HCT116 (cell line): ENCODE data around the gene ZNF783. TPM values are rescaled to one million over a fixed set of nuclear protein-coding genes. Genes with fewer than 3 reads are reported as not detected.
"Not testable (repeated sequence)": the region's sequence is repeated elsewhere in the genome, so short reads cannot be mapped to it uniquely, and the experiment has no call there.

ENCODE experiments used
- ATAC-seq: fragments of 200-7000 bp; cut with Tn5 transposase; 2 replicates; pipeline ENCODE4 v1.9.1; 2020; ENCODE audit warnings: mild to moderate bottlenecking, moderate library complexity
- BruUV-seq: library from RNA; stranded (reverse); fragments of 400-500 nt; replicated peaks from 2 replicates; lab custom pipeline; 2021; lab: Mats Ljungman, UMichigan
- CTCF ChIA-PET: fragments of 300-600 bp; sonication (Branson Sonifier 250); formaldehyde crosslinking; loops from one replicate; lab custom pipeline; 2021; ENCODE audit warnings: antibody characterized with exemption; lab: Charles Lee
- POLR2A ChIA-PET: fragments of 300-600, 350-600 bp; sonication (Branson Sonifier 250); formaldehyde crosslinking; loops from one replicate; lab custom pipeline; 2021; ENCODE audit warnings: antibody characterized with exemption; lab: Charles Lee
- RAD21 ChIA-PET, 2 experiments: fragments of 300-600 bp; sonication (Branson Sonifier 250); formaldehyde crosslinking; loops; one replicate each; lab custom pipeline; 2023; ENCODE audit warnings: low total read pairs in 2 of 2; ENCODE audit not compliant: uncharacterized antibody in 2 of 2, unreplicated experiment in 2 of 2, low non-redundant PET in 1 of 2; lab: Charles Lee
- DNase-seq: peaks from one replicate; pipeline ENCODE4 v3.0.0-alpha.2; 2010; ENCODE audit warnings: low read depth, low spot score
- H2AFZ ChIP-seq: fragments of 200-600 bp; shearing (Covaris generic), sonication (generic); 2 replicates; pipeline ENCODE4 v1.6.1; 2017; ENCODE audit warnings: low read depth, mixed run types, mixed read lengths, antibody characterized with exemption, low read length; ENCODE audit not compliant: poor library complexity, severe bottlenecking
- H3K27ac ChIP-seq: 2 replicates; pipeline ENCODE4 v1.5.1; 2012; ENCODE audit warnings: low read depth, low read length
- H3K27me3 ChIP-seq: fragments of 200-600 bp; sonication (generic); 2 replicates; pipeline ENCODE4 v1.6.1; 2016; ENCODE audit warnings: mixed run types, low read length, mixed read lengths; ENCODE audit not compliant: insufficient read depth
- H3K36me3 ChIP-seq, 2 experiments: fragments of 200-500 bp in 1 of 2; fragments of 200-600 bp in 1 of 2; sonication (Bioruptor generic) in 1 of 2; sonication (generic) in 1 of 2; 2 replicates each; pipeline versions ENCODE4 v1.5.1 to v1.6.1; 2014 to 2016; ENCODE audit warnings: low read length in 2 of 2, inconsistent platforms in 1 of 2, mixed read lengths in 1 of 2, mixed run types in 1 of 2; ENCODE audit not compliant: insufficient read depth in 2 of 2, control insufficient read depth in 1 of 2
- H3K4me1 ChIP-seq, 2 experiments: fragments of 200-600 bp in 1 of 2; sonication (generic) in 1 of 2; 2 replicates each; pipeline versions ENCODE4 v1.5.1 to v1.6.1; 2012 to 2017; ENCODE audit warnings: low read length in 2 of 2, inconsistent platforms in 1 of 2, mild to moderate bottlenecking in 1 of 2, mixed read lengths in 1 of 2, mixed run types in 1 of 2, moderate library complexity in 1 of 2; ENCODE audit not compliant: insufficient read depth in 2 of 2, control insufficient read depth in 1 of 2
- H3K4me2 ChIP-seq: fragments of 200-600 bp; sonication (generic); 2 replicates; pipeline ENCODE4 v1.6.1; 2017; ENCODE audit warnings: mixed run types, low read length, mixed read lengths
- H3K4me3 ChIP-seq, 2 experiments: fragments of 200-600 bp in 1 of 2; sonication (generic) in 1 of 2; replicated peaks in 1 of 2; 2 replicates each; pipeline ENCODE4 v1.5.1; 2011 to 2016; ENCODE audit warnings: low read length in 2 of 2, control low read depth in 1 of 2, low read depth in 1 of 2, mild to moderate bottlenecking in 1 of 2, mixed read lengths in 1 of 2, mixed run types in 1 of 2
- H3K79me2 ChIP-seq: fragments of 200-600 bp; sonication (generic); 2 replicates; pipeline ENCODE4 v1.6.1; 2017; ENCODE audit warnings: mild to moderate bottlenecking, mixed run types, low read length, moderate library complexity, mixed read lengths; ENCODE audit not compliant: insufficient read depth
- H3K9ac ChIP-seq: fragments of 200-600 bp; sonication (generic); 2 replicates; pipeline ENCODE4 v1.6.1; 2016; ENCODE audit warnings: low read length, mixed read lengths
- H3K9me2 ChIP-seq: fragments of 200-600 bp; sonication (generic), shearing (Covaris generic); 2 replicates; pipeline ENCODE4 v1.6.1; 2017; ENCODE audit warnings: mixed run types, mild to moderate bottlenecking, moderate library complexity; ENCODE audit not compliant: insufficient read depth
- H3K9me3 ChIP-seq, 2 experiments: fragments of 200-500 bp in 1 of 2; fragments of 200-600 bp in 1 of 2; sonication (Bioruptor generic) in 1 of 2; sonication (generic) in 1 of 2; 2 replicates each; pipeline ENCODE4 v1.6.1; 2014 to 2017; ENCODE audit warnings: low read length in 2 of 2, mixed read lengths in 2 of 2, inconsistent platforms in 1 of 2, low read depth in 1 of 2, mild to moderate bottlenecking in 1 of 2, mixed run types in 1 of 2, moderate library complexity in 1 of 2; ENCODE audit not compliant: control insufficient read depth in 1 of 2, insufficient read depth in 1 of 2
- H4K20me1 ChIP-seq: fragments of 200-600 bp; sonication (generic), shearing (Covaris generic); 2 replicates; pipeline ENCODE4 v1.6.1; 2017; ENCODE audit warnings: mixed run types, mild to moderate bottlenecking, moderate library complexity; ENCODE audit not compliant: insufficient read depth
- CBX3 ChIP-seq: IDR thresholded peaks from 2 replicates; pipeline ENCODE4 v1.6.1; 2012; ENCODE audit warnings: low read depth
- CEBPB ChIP-seq: IDR thresholded peaks from 2 replicates; pipeline ENCODE4 v1.6.1; 2012; ENCODE audit warnings: low read depth
- ELF1 ChIP-seq: IDR thresholded peaks from 2 replicates; pipeline ENCODE4 v1.6.1; 2012; ENCODE audit warnings: low read depth, borderline replicate concordance
- EZH2 ChIP-seq: fragments of 200-600 bp; sonication (generic); IDR thresholded peaks from 2 replicates; pipeline ENCODE4 v1.6.1; 2017; ENCODE audit warnings: antibody characterized with exemption, mixed run types
- EZH2phosphoT487 ChIP-seq: fragments of 200-600 bp; IDR thresholded peaks from 2 replicates; pipeline ENCODE4 v1.6.1; 2018; ENCODE audit warnings: antibody characterized with exemption, borderline replicate concordance
- FOSL1 ChIP-seq: IDR thresholded peaks from 2 replicates; pipeline ENCODE4 v1.6.1; 2012; ENCODE audit warnings: low read depth
- POLR2A ChIP-seq: IDR thresholded peaks from 2 replicates; pipeline ENCODE4 v1.7.0; 2011; ENCODE audit warnings: borderline replicate concordance; ENCODE audit not compliant: insufficient read depth, insufficient read length; ENCODE audit errors: extremely low read depth
- POLR2AphosphoS5 ChIP-seq: IDR thresholded peaks from 2 replicates; pipeline ENCODE4 v1.6.1; 2011; ENCODE audit warnings: mild to moderate bottlenecking, low read depth, low read length, moderate library complexity
- SIN3A ChIP-seq: IDR thresholded peaks from 2 replicates; pipeline ENCODE4 v1.6.1; 2012; ENCODE audit warnings: low read depth
- SRF ChIP-seq: IDR thresholded peaks from 2 replicates; pipeline ENCODE4 v1.6.1; 2012; ENCODE audit warnings: low read depth
- TCF7L2 ChIP-seq: IDR thresholded peaks from 2 replicates; pipeline ENCODE4 v1.7.0; 2011; ENCODE audit warnings: borderline replicate concordance, inconsistent platforms; ENCODE audit not compliant: insufficient read depth, insufficient read length; ENCODE audit errors: extremely low read depth
- YY1 ChIP-seq: IDR thresholded peaks from 2 replicates; pipeline ENCODE4 v1.6.1; 2011; ENCODE audit warnings: low read length, low read depth, moderate library complexity, mild to moderate bottlenecking; ENCODE audit not compliant: insufficient replicate concordance; ENCODE audit errors: extremely low read depth
- ZFX ChIP-seq: fragments of 450-650 bp; IDR thresholded peaks from 2 replicates; pipeline ENCODE4 v1.6.1; 2017
- ZNF274 ChIP-seq: fragments of 200-500 bp; sonication (Bioruptor generic); IDR thresholded peaks from 2 replicates; pipeline ENCODE4 v1.6.1; 2014; ENCODE audit warnings: mild to moderate bottlenecking, low read depth, low read length, inconsistent platforms
- intact Hi-C: fragments of 100-400 bp; cut with micrococcal nuclease; formaldehyde crosslinking; loops from 2 replicates; pipeline ENCODE4 v1.10.0; 2022
- total RNA-seq: library from RNA; stranded (reverse); gene quantifications from one replicate; pipeline ENCODE4 v1.2.1, GENCODE V29; 2021; ENCODE audit not compliant: unreplicated experiment
- TF ChIP-seq, protein P1 (sequence below): IDR thresholded peaks from 2 replicates; pipeline ENCODE4 v1.6.1; 2012
- TF ChIP-seq, protein P2 (sequence below): IDR thresholded peaks from 2 replicates; pipeline ENCODE4 v1.6.1; 2012; ENCODE audit warnings: low read depth
- TF ChIP-seq, protein P3 (sequence below): IDR thresholded peaks from 2 replicates; pipeline ENCODE4 v1.6.1; 2012

ZNF783 gene
- total RNA-seq, 1 experiment from 2014 or later = 12.5 TPM

DNA sequence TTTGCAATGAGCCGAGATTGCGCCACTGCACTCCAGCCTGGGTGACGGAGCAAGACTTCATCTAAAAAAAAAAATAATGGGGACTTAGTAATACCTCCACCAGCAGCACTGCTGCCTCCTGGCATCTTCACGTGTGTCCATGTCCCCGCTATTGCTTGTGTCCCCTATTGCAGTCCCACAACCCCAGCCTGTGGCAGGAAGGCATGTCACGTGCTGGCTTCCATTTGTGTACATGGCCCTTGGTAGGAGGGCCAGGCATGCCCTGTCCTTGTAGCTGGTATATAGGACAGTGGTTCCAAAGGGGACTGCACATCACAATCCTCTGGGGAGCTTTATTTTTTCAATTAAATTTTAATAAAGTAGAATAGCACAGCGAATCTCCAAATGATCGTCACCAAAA lies 5.7 kb downstream of the ZNF783 start:
- H3K9ac ChIP-seq = no peak overlapping the region
- intact Hi-C loops = no loop called here
- peaks cover 0 to 2% of the 10 kb centered on the region in 2 experiments; a peak in 3 of 4 replicates for H3K4me1 ChIP-seq
- no TSS peak for BruUV-seq
- DNase-seq = no peak
- no peak overlapping the region for H3K27ac ChIP-seq
- ATAC-seq = no peak
- no peaks in the 10 kb centered on the region; the same call in none of the 2 replicates for H3K79me2 ChIP-seq
- POLR2A ChIA-PET = no interaction called here
- H3K9me3 ChIP-seq = no peaks in the 10 kb centered on the region
- CTCF ChIA-PET = no interaction called here
- H3K27me3 ChIP-seq = no peaks in the 10 kb centered on the region
- RAD21 ChIA-PET = no interaction called here
- H3K9me2 ChIP-seq = no peaks in the 10 kb centered on the region
- no peak overlapping the region for H3K4me3 ChIP-seq
- H3K4me2 ChIP-seq = no peak overlapping the region
- H2AFZ ChIP-seq = no peak overlapping the region
- TF ChIP-seq, protein P1, sequence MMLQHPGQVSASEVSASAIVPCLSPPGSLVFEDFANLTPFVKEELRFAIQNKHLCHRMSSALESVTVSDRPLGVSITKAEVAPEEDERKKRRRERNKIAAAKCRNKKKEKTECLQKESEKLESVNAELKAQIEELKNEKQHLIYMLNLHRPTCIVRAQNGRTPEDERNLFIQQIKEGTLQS = no peak
- TF ChIP-seq TCF7L2 (no peak), EZH2phosphoT487 (no peak), CBX3 (no peak), ZFX (no peak), YY1 (no peak), SRF (no peak), SIN3A (no peak), FOSL1 (no peak), ZNF274 (no peak), CEBPB (no peak), EZH2 (no peak), ELF1 (no peak), POLR2AphosphoS5 (no peak), POLR2A (no peak)
- TF ChIP-seq, protein P2, sequence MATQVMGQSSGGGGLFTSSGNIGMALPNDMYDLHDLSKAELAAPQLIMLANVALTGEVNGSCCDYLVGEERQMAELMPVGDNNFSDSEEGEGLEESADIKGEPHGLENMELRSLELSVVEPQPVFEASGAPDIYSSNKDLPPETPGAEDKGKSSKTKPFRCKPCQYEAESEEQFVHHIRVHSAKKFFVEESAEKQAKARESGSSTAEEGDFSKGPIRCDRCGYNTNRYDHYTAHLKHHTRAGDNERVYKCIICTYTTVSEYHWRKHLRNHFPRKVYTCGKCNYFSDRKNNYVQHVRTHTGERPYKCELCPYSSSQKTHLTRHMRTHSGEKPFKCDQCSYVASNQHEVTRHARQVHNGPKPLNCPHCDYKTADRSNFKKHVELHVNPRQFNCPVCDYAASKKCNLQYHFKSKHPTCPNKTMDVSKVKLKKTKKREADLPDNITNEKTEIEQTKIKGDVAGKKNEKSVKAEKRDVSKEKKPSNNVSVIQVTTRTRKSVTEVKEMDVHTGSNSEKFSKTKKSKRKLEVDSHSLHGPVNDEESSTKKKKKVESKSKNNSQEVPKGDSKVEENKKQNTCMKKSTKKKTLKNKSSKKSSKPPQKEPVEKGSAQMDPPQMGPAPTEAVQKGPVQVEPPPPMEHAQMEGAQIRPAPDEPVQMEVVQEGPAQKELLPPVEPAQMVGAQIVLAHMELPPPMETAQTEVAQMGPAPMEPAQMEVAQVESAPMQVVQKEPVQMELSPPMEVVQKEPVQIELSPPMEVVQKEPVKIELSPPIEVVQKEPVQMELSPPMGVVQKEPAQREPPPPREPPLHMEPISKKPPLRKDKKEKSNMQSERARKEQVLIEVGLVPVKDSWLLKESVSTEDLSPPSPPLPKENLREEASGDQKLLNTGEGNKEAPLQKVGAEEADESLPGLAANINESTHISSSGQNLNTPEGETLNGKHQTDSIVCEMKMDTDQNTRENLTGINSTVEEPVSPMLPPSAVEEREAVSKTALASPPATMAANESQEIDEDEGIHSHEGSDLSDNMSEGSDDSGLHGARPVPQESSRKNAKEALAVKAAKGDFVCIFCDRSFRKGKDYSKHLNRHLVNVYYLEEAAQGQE = no peak
- TF ChIP-seq, protein P3, sequence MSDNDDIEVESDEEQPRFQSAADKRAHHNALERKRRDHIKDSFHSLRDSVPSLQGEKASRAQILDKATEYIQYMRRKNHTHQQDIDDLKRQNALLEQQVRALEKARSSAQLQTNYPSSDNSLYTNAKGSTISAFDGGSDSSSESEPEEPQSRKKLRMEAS = no peak
- TF ChIP-seq, all 23 proteins: peak for 0
- H3K36me3 ChIP-seq = 0 out of 4 replicates have a peak, but pooled peaks cover 0 to 6% of the 10 kb centered on the region in 2 experiments
- no peaks in the 10 kb centered on the region for H4K20me1 ChIP-seq

DNA sequence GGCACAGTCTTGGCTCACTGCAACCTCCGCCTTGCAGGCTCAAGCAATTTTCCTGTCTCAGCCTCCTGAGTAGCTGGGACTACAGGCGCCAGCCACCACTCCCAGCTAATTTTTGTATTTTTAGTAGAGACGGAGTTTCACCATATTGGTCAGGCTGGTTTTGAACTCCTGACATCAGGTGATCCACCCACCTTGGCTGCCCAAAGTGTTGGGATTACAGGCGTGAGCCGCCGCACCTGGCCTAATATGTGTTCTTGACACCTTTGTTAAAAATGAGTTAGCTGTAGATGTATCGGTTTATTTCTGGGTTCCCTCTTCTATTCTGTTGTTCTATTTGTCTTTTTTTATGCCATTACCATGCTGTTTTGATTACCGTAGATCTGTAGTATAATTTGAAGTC lies 12.4 kb downstream of the ZNF783 start:
- H3K27me3 ChIP-seq, POLR2A ChIA-PET, H3K4me1 ChIP-seq, CTCF ChIA-PET, H3K9me3 ChIP-seq, intact Hi-C loops, H3K4me3 ChIP-seq, ATAC-seq, H3K9me2 ChIP-seq, H3K36me3 ChIP-seq, H3K9ac ChIP-seq, H2AFZ ChIP-seq, BruUV-seq, H4K20me1 ChIP-seq, H3K79me2 ChIP-seq, RAD21 ChIA-PET, H3K27ac ChIP-seq, DNase-seq, H3K4me2 ChIP-seq: not testable (repeated sequence)
